ENCODE measurements around the gene MLC1. TPM values are rescaled to one million over a fixed set of nuclear protein-coding genes. Genes with fewer than 3 reads are reported as not detected.

MLC1 gene
- total and polyA plus RNA-seq, 10 of the 15 experiments (the other 5 are each of a cell fraction or from before 2014, with no cell fraction given): 0.03 to 0.15 (median 0.07) TPM; not detected in 7

DNA sequence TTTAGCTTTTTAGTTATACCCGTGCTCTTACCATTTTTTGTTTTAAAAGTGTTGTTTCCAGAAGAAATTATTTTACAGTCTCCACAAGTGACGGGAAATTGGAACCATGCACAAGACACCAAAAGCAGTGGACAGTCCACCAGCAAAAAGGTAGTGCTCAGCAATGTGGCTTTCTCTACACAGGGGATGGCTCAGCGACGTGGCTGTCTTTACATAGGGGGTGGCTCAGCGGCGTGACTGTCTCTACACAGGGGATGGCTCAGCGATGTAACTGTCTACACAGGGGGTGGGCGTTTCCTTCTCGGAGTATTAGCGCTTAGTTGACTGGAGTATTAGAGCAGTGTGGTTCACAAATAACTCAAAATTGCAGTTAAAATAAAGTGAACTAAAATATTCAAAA, 49.3 kb upstream of the MLC1 start:
- intact Hi-C loops (cut with micrococcal nuclease; ENCODE audit: unreplicated experiment): no loop called here
- H3K27ac ChIP-seq (ENCODE audit: control insufficient read depth, insufficient read depth): no peak overlapping the region
- 45% methylated on average over 10 of the region's 10 CpGs for WGBS (ENCODE audit: insufficient coverage, insufficient replicate concordance, low lambda C conversion rate, missing lambda C conversion rate)
- H3K4me2 ChIP-seq (ENCODE audit: control insufficient read depth, insufficient read depth): no peak overlapping the region
- no peak overlapping the region for H2AFZ ChIP-seq (ENCODE audit: control insufficient read depth, low read depth, low read length)
- H3K79me2 ChIP-seq (ENCODE audit: control insufficient read depth, insufficient read depth, low read length): no peaks in the 10 kb centered on the region
- no TSS peak for BruUV-seq (replicated peaks)
- H3K36me3 ChIP-seq (ENCODE audit: control insufficient read depth in 2 of 2, insufficient read depth in 2 of 2, low read length in 1 of 2): no peaks in the 10 kb centered on the region
- H3K4me3 ChIP-seq: no peak overlapping the region
- no peak for ATAC-seq
- in situ Hi-C loops (cut with MboI): no loop called here
- ChIA-PET SMC1A (ENCODE audit: uncharacterized antibody, unreplicated experiment) (no interaction called here), CTCF (no interaction called here), RAD21 (ENCODE audit: unreplicated experiment) (no interaction called here), POLR2A (no interaction called here)
- H3K9me3 ChIP-seq (replicated peaks; ENCODE audit: control insufficient read depth, insufficient read depth, low read length): no peaks in the 10 kb centered on the region
- no peaks in the 10 kb centered on the region; the same call in 1 of the 2 replicates for H3K4me1 ChIP-seq (ENCODE audit: control insufficient read depth, insufficient read depth, low read length)
- FAIRE-seq: no peak
- H4K20me1 ChIP-seq (ENCODE audit: control insufficient read depth, insufficient read depth): no peaks in the 10 kb centered on the region
- no peak overlapping the region for H3K9ac ChIP-seq (ENCODE audit: control insufficient read depth, insufficient read depth, low read length)
- TF ChIP-seq SMAD1 (IDR thresholded peaks at IDR 0.05; ENCODE audit: low read depth, partially characterized antibody): no peak
- TF ChIP-seq, protein P1, sequence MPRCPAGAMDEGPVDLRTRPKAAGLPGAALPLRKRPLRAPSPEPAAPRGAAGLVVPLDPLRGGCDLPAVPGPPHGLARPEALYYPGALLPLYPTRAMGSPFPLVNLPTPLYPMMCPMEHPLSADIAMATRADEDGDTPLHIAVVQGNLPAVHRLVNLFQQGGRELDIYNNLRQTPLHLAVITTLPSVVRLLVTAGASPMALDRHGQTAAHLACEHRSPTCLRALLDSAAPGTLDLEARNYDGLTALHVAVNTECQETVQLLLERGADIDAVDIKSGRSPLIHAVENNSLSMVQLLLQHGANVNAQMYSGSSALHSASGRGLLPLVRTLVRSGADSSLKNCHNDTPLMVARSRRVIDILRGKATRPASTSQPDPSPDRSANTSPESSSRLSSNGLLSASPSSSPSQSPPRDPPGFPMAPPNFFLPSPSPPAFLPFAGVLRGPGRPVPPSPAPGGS (IDR thresholded peaks at IDR 0.05; ENCODE audit: borderline replicate concordance, insufficient read depth, low read depth, low read length, poor library complexity, severe bottlenecking): peak; percentile 32
- no peaks in the 10 kb centered on the region; a peak in 3 of 4 replicates for H3K27me3 ChIP-seq (replicated peaks in 1 of 2; ENCODE audit: control insufficient read depth in 2 of 2, insufficient read depth in 2 of 2, low read length in 1 of 2)
- no peak for DNase-seq (ENCODE audit: low read depth, low spot score)

GRCh38 chr22:50131894-50132293, 46.7 kb upstream of the MLC1 start:
- WGBS (ENCODE audit: insufficient coverage, insufficient replicate concordance, low lambda C conversion rate, missing lambda C conversion rate): 51% methylated on average over 4 of the region's 4 CpGs
- Histone ChIP-seq H4K20me1 (ENCODE audit: control insufficient read depth, insufficient read depth) (no peaks in the 10 kb centered on the region), H3K9ac (ENCODE audit: control insufficient read depth, insufficient read depth, low read length) (no peak overlapping the region), H2AFZ (ENCODE audit: control insufficient read depth, low read depth, low read length) (no peak overlapping the region), H3K36me3 (ENCODE audit: control insufficient read depth in 2 of 2, insufficient read depth in 2 of 2, low read length in 1 of 2) (no peaks in the 10 kb centered on the region), H3K4me3 (no peak overlapping the region), H3K27me3 (replicated peaks in 1 of 2; ENCODE audit: control insufficient read depth in 2 of 2, insufficient read depth in 2 of 2, low read length in 1 of 2) (no peaks in the 10 kb centered on the region; a peak in 3 of 4 replicates), H3K4me2 (ENCODE audit: control insufficient read depth, insufficient read depth) (no peak overlapping the region), H3K4me1 (ENCODE audit: control insufficient read depth, insufficient read depth, low read length) (no peaks in the 10 kb centered on the region), H3K9me3 (replicated peaks; ENCODE audit: control insufficient read depth, insufficient read depth, low read length) (no peaks in the 10 kb centered on the region), H3K79me2 (ENCODE audit: control insufficient read depth, insufficient read depth, low read length) (no peaks in the 10 kb centered on the region), H3K27ac (ENCODE audit: control insufficient read depth, insufficient read depth) (no peak overlapping the region)
- DNase-seq (ENCODE audit: low read depth, low spot score) (no peak), FAIRE-seq (no peak), ATAC-seq (no peak)
- ChIA-PET POLR2A (no interaction called here), SMC1A (ENCODE audit: uncharacterized antibody, unreplicated experiment) (no interaction called here), RAD21 (ENCODE audit: unreplicated experiment) (no interaction called here), CTCF (no interaction called here)
- TF ChIP-seq CTCF (IDR thresholded peaks at IDR 0.05 in 2 of 3, conservative IDR thresholded peaks at IDR 0.05 in 1 of 3; ENCODE audit: control insufficient read depth in 2 of 3, extremely low read depth in 1 of 3, insufficient read depth in 1 of 3, low read depth in 3 of 3, low read length in 3 of 3): no peak
- TF ChIP-seq POLR2AphosphoS2 (IDR thresholded peaks at IDR 0.05; ENCODE audit: low read depth, low read length): no peak
- in situ Hi-C loops (cut with MboI) (no loop called here), intact Hi-C loops (cut with micrococcal nuclease; ENCODE audit: unreplicated experiment) (no loop called here)
- no TSS peak for BruUV-seq (replicated peaks)

Data from GM12878 (cell line).